H1 (cell line): ENCODE measurements around the gene GLOD4. TPM values are rescaled to one million over a fixed set of nuclear protein-coding genes. Genes with fewer than 3 reads are reported as not detected.

ENCODE experiments used
- CTCF ChIA-PET: fragments of 300-600 bp; sonication (Branson Sonifier 250); formaldehyde crosslinking; loops from one replicate; lab custom pipeline; 2021; ENCODE audit not compliant: partially characterized antibody; lab: Charles Lee
- POLR2A ChIA-PET: fragments of 300-600 bp; sonication (Branson Sonifier 250); formaldehyde crosslinking; loops from one replicate; lab custom pipeline; 2021; ENCODE audit warnings: inconsistent platforms; ENCODE audit not compliant: partially characterized antibody; lab: Charles Lee
- DNase-seq, 2 experiments: peaks; one replicate each; pipeline versions ENCODE4 v3.0.0 to v3.0.0-alpha.2; 2010 to 2022; ENCODE audit warnings: low spot score in 2 of 2, low read depth in 1 of 2, mixed read lengths in 1 of 2
- FAIRE-seq: peaks from 2 replicates; lab custom pipeline; 2011; peaks lifted over from hg19 to GRCh38; lab: Jason Lieb, UNC
- H2AFZ ChIP-seq: 2 replicates; pipeline ENCODE4 v1.8.1; 2012; ENCODE audit warnings: low read length, inconsistent platforms
- H2AK5ac ChIP-seq: 2 replicates; pipeline ENCODE4 v1.6.1; 2013; ENCODE audit warnings: low read depth, low read length
- H2BK120ac ChIP-seq: replicated peaks from 2 replicates; pipeline ENCODE3; 2013; ENCODE audit warnings: low read depth, low read length, inconsistent platforms
- H2BK12ac ChIP-seq: 2 replicates; pipeline ENCODE4 v1.6.1; 2013; ENCODE audit warnings: low read depth, low read length
- H2BK15ac ChIP-seq: 2 replicates; pipeline ENCODE4 v1.6.1; 2013; ENCODE audit warnings: low read length
- H2BK20ac ChIP-seq: 2 replicates; pipeline ENCODE4 v1.6.1; 2013; ENCODE audit warnings: low read length
- H2BK5ac ChIP-seq: 2 replicates; pipeline ENCODE4 v1.6.1; 2013; ENCODE audit warnings: low read depth, low read length
- H3K14ac ChIP-seq: 2 replicates; pipeline ENCODE4 v1.6.1; 2013; ENCODE audit warnings: inconsistent platforms; ENCODE audit not compliant: insufficient read length
- H3K18ac ChIP-seq: 2 replicates; pipeline ENCODE4 v1.6.1; 2013; ENCODE audit warnings: low read length; ENCODE audit errors: extremely low read depth
- H3K23ac ChIP-seq: 2 replicates; pipeline ENCODE4 v1.6.1; 2013; ENCODE audit warnings: inconsistent platforms; ENCODE audit not compliant: insufficient read length
- H3K23me2 ChIP-seq: 2 replicates; pipeline ENCODE4 v1.6.1; 2013; ENCODE audit warnings: low read depth, low read length
- H3K27ac ChIP-seq: 2 replicates; pipeline ENCODE4 v1.6.1; 2011; ENCODE audit warnings: low read depth, low read length, inconsistent platforms
- H3K27me3 ChIP-seq, 4 experiments: replicated peaks in 1 of 4; 1 replicate in 1 of 4; 2 replicates in 3 of 4; pipeline versions ENCODE4 v1.6.1 to v1.8.1; 2011 to 2013; ENCODE audit warnings: low read length in 3 of 4, mild to moderate bottlenecking in 3 of 4, inconsistent platforms in 2 of 4, mixed read lengths in 2 of 4, moderate library complexity in 1 of 4; ENCODE audit not compliant: control insufficient read depth in 3 of 4, insufficient read depth in 3 of 4; ENCODE audit errors: extremely low read depth in 1 of 4
- H3K36me3 ChIP-seq, 4 experiments: 2 replicates each; pipeline versions ENCODE4 v1.6.1 to v1.8.1; 2011 to 2013; ENCODE audit warnings: mild to moderate bottlenecking in 4 of 4, low read length in 3 of 4, moderate library complexity in 2 of 4, control low read depth in 1 of 4, inconsistent platforms in 1 of 4; ENCODE audit not compliant: insufficient read depth in 4 of 4, control insufficient read depth in 2 of 4
- H3K4ac ChIP-seq: replicated peaks from 2 replicates; pipeline ENCODE3; 2013; ENCODE audit warnings: low read length, low read depth, mixed read lengths, inconsistent platforms; ENCODE audit not compliant: insufficient read length
- H3K4me1 ChIP-seq, 4 experiments: replicated peaks in 1 of 4; 1 replicate in 1 of 4; 2 replicates in 3 of 4; pipeline versions ENCODE4 v1.6.1 to v1.8.1; 2011 to 2013; ENCODE audit warnings: low read length in 3 of 4, inconsistent platforms in 2 of 4, mixed read lengths in 1 of 4; ENCODE audit not compliant: insufficient read depth in 4 of 4, control insufficient read depth in 3 of 4
- H3K4me2 ChIP-seq, 2 experiments: 2 replicates each; pipeline versions ENCODE4 v1.6.1 to v1.8.1; 2011 to 2013; ENCODE audit warnings: low read depth in 2 of 2, low read length in 2 of 2, control low read depth in 1 of 2, inconsistent platforms in 1 of 2, mild to moderate bottlenecking in 1 of 2; ENCODE audit not compliant: insufficient read depth in 1 of 2
- H3K4me3 ChIP-seq, 4 experiments: fragments of 200-600, 300-600 bp in 1 of 4; sonication (generic), shearing (Covaris generic), sonication (Bioruptor Twin) in 1 of 4; 2 replicates each; pipeline versions ENCODE4 v1.5.1 to v1.8.1; 2011 to 2016; ENCODE audit warnings: low read length in 4 of 4, low read depth in 3 of 4, control low read depth in 2 of 4, inconsistent platforms in 2 of 4, mild to moderate bottlenecking in 2 of 4, mixed read lengths in 1 of 4, moderate library complexity in 1 of 4; ENCODE audit not compliant: insufficient read depth in 2 of 4; ENCODE audit errors: extremely low read depth in 1 of 4
- H3K56ac ChIP-seq: replicated peaks from 2 replicates; pipeline ENCODE3; 2013; ENCODE audit warnings: low read depth, mild to moderate bottlenecking, mixed read lengths, low read length, inconsistent platforms; ENCODE audit not compliant: insufficient read length
- H3K79me1 ChIP-seq: 2 replicates; pipeline ENCODE4 v1.6.1; 2013; ENCODE audit warnings: low read depth, low read length, control low read depth
- H3K79me2 ChIP-seq, 2 experiments: 2 replicates each; pipeline versions ENCODE4 v1.6.1 to v1.8.1; 2012 to 2013; ENCODE audit warnings: low read length in 2 of 2, mild to moderate bottlenecking in 2 of 2, inconsistent platforms in 1 of 2; ENCODE audit not compliant: insufficient read depth in 2 of 2, control insufficient read depth in 1 of 2
- H3K9ac ChIP-seq, 4 experiments: replicated peaks in 1 of 4; 1 replicate in 1 of 4; 2 replicates in 3 of 4; pipeline versions ENCODE4 v1.6.1 to v1.8.1; 2011 to 2013; ENCODE audit warnings: low read depth in 3 of 4, low read length in 3 of 4, control low read depth in 2 of 4, mild to moderate bottlenecking in 2 of 4, moderate library complexity in 2 of 4, inconsistent platforms in 1 of 4; ENCODE audit errors: extremely low read depth in 1 of 4
- H3K9me3 ChIP-seq, 2 experiments: 2 replicates each; pipeline versions ENCODE4 v1.6.1 to v1.8.1; 2012 to 2013; ENCODE audit warnings: mild to moderate bottlenecking in 2 of 2, moderate library complexity in 2 of 2, control low read depth in 1 of 2, inconsistent platforms in 1 of 2, low read depth in 1 of 2, low read length in 1 of 2, mixed read lengths in 1 of 2; ENCODE audit not compliant: insufficient read depth in 2 of 2
- H4K20me1 ChIP-seq, 2 experiments: replicated peaks in 1 of 2; 2 replicates each; pipeline versions ENCODE3 to v1.8.1; 2011 to 2013; ENCODE audit warnings: inconsistent platforms in 2 of 2, low read length in 2 of 2, mild to moderate bottlenecking in 1 of 2; ENCODE audit not compliant: insufficient read depth in 2 of 2, control insufficient read depth in 1 of 2
- H4K5ac ChIP-seq: 2 replicates; pipeline ENCODE4 v1.6.1; 2013; ENCODE audit warnings: low read length, low read depth, mixed read lengths, inconsistent platforms; ENCODE audit not compliant: insufficient read length
- H4K8ac ChIP-seq: 2 replicates; pipeline ENCODE4 v1.8.0; 2013; ENCODE audit warnings: mild to moderate bottlenecking, moderate library complexity, low read length, inconsistent platforms; ENCODE audit not compliant: insufficient read depth; ENCODE audit errors: extremely low read depth
- H4K91ac ChIP-seq: replicated peaks from 2 replicates; pipeline ENCODE3; 2013; ENCODE audit warnings: low read length, mixed read lengths, inconsistent platforms; ENCODE audit not compliant: insufficient read length
- CBX8 ChIP-seq: fragments of 300-800, 300-1000 bp; sonication (generic); IDR thresholded peaks from 2 replicates; pipeline ENCODE4 v1.7.1; 2016; ENCODE audit warnings: low read depth, low read length, borderline replicate concordance
- CHD2 ChIP-seq: IDR thresholded peaks from 2 replicates; pipeline ENCODE4 v1.6.1; 2012; ENCODE audit warnings: low read length, improper control_type of control experiment
- CREB1 ChIP-seq: IDR thresholded peaks from 2 replicates; pipeline ENCODE4 v1.6.1; 2012; ENCODE audit warnings: inconsistent platforms
- EGR1 ChIP-seq: IDR thresholded peaks from 2 replicates; pipeline ENCODE4 v1.6.1; 2011; ENCODE audit warnings: low read depth, low read length, borderline replicate concordance
- EZH2 ChIP-seq: fragments of 200-600 bp; sonication (generic); IDR thresholded peaks from 2 replicates; pipeline ENCODE4 v1.7.1; 2012; ENCODE audit warnings: low read depth, mild to moderate bottlenecking, moderate library complexity, low read length, inconsistent platforms; ENCODE audit not compliant: severe bottlenecking
- POU5F1 ChIP-seq: IDR thresholded peaks from 2 replicates; pipeline ENCODE4 v1.6.1; 2011; ENCODE audit warnings: low read depth, mild to moderate bottlenecking, low read length, moderate library complexity
- RAD21 ChIP-seq, 2 experiments: IDR thresholded peaks in 1 of 2; conservative IDR thresholded peaks in 1 of 2; 2 replicates each; pipeline ENCODE4 v1.6.1; 2011; ENCODE audit warnings: low read depth in 2 of 2, low read length in 2 of 2, improper control_type of control experiment in 1 of 2, inconsistent platforms in 1 of 2, mild to moderate bottlenecking in 1 of 2, moderate library complexity in 1 of 2
- RBBP5 ChIP-seq: IDR thresholded peaks from 2 replicates; pipeline ENCODE4 v1.7.1; 2012; ENCODE audit warnings: low read depth, mild to moderate bottlenecking, inconsistent platforms, low read length, moderate library complexity, borderline replicate concordance
- SAP30 ChIP-seq: fragments of 300-600 bp; sonication (generic); IDR thresholded peaks from 2 replicates; pipeline ENCODE4 v1.7.1; 2012; ENCODE audit warnings: low read length, moderate library complexity, mild to moderate bottlenecking, inconsistent platforms; ENCODE audit not compliant: insufficient read depth, insufficient replicate concordance
- SIRT6 ChIP-seq: IDR thresholded peaks from one replicate; pipeline ENCODE4 v1.7.1; 2012; ENCODE audit warnings: low read length, inconsistent platforms
- SP1 ChIP-seq: IDR thresholded peaks from 2 replicates; pipeline ENCODE4 v1.6.1; 2011; ENCODE audit warnings: low read depth, low read length
- SP4 ChIP-seq: IDR thresholded peaks from 2 replicates; pipeline ENCODE4 v1.6.1; 2012; ENCODE audit warnings: low read length, inconsistent platforms
- WGBS, 2 experiments: shearing (Covaris generic) in 1 of 2; methylation state at CpG; one replicate each; pipeline versions ENCODE4 v1.1.6 to v1.1.7; 2013 to 2015; ENCODE audit warnings: low lambda C conversion rate in 2 of 2, mixed read lengths in 2 of 2, inconsistent platforms in 1 of 2, low coverage in 1 of 2, missing lambda C conversion rate in 1 of 2; ENCODE audit not compliant: insufficient replicate concordance in 2 of 2, insufficient coverage in 1 of 2, insufficient read length in 1 of 2; ENCODE audit errors: extremely low coverage in 1 of 2, missing lambda C conversion rate in 1 of 2; 5-methylcytosine and 5-hydroxymethylcytosine counted together
- polyA plus RNA-seq, 7 experiments: library from polyadenylated mRNA; depleted of rRNA in 3 of 7; stranded (reverse) in 5 of 7; unstranded in 2 of 7; fragments of >200 nt in 5 of 7; fragments of 200-250 nt in 2 of 7; gene quantifications; 1 replicate in 5 of 7; 2 replicates in 1 of 7; 4 replicates in 1 of 7; pipeline versions ENCODE4 v1.2.1 to v1.2.3, GENCODE V29; 2011 to 2013; ENCODE audit warnings: missing spikeins in 2 of 7, mixed read lengths in 2 of 7
- total RNA-seq: library from RNA; stranded (reverse); fragmentation: NEBNext Ultra II Directional; extraction: Animal tissue kit (Norgen Biotek cat#: 25700); gene quantifications from 2 replicates; pipeline ENCODE4 v1.2.1, GENCODE V29; 2021

Gene GLOD4
- total and polyA plus RNA-seq, 2 of the 8 experiments (the other 6 are each of a cell fraction or from before 2014, with no cell fraction given), result 36.8 to 81.3 TPM

- Histone ChIP-seq H3K4me3 (no peak overlapping the region), H4K5ac (no peak overlapping the region), H3K79me2 (no peaks in the 10 kb centered on the region), H3K79me1 (no peaks in the 10 kb centered on the region), H2BK20ac (no peak overlapping the region), H3K18ac (no peak overlapping the region), H3K14ac (no peak overlapping the region), H3K23ac (no peak overlapping the region), H3K27ac (no peak overlapping the region), H4K20me1 (peaks cover 0 to 2% of the 10 kb centered on the region in 2 experiments), H2BK15ac (no peak overlapping the region), H3K4me1 (no peaks in the 10 kb centered on the region), H3K9ac (no peak overlapping the region), H3K9me3 (no peaks in the 10 kb centered on the region), H3K56ac (no peak overlapping the region), H2BK120ac (no peak overlapping the region), H2AK5ac (no peak overlapping the region), H3K27me3 (no peaks in the 10 kb centered on the region), H4K8ac (no peak overlapping the region), H2AFZ (no peak overlapping the region), H3K4ac (no peak overlapping the region), H3K23me2 (no peaks in the 10 kb centered on the region), H3K36me3 (peaks cover 9 to 35% (median 29%) of the 10 kb centered on the region in 4 experiments; a peak in 7 of 8 replicates), H4K91ac (no peak overlapping the region), H2BK5ac (no peak overlapping the region), H2BK12ac (no peak overlapping the region), H3K4me2 (no peak overlapping the region)
- no peak for FAIRE-seq
- CTCF ChIA-PET, result interaction anchor here (0.9 to 1.4 kb wide), 2 partner anchors 24 to 119 kb away, joined by 3 read pairs; no protein-coding TSS in a partner anchor
- 95% methylated on average over 16 of the region's 19 CpGs; no CpG with 5 or more reads in 1 of the 2 experiments for WGBS, 2 experiments
- TF ChIP-seq SP4 (no peak), EGR1 (no peak), SAP30 (no peak), CHD2 (no peak), SIRT6 (no peak), RAD21 (IDR thresholded peaks at IDR 0.05 in 1 of 2, conservative IDR thresholded peaks at IDR 0.05 in 1 of 2; ENCODE audit: low read depth in 2 of 2, low read length in 2 of 2) (no peak), POU5F1 (no peak), RBBP5 (no peak), CBX8 (no peak), EZH2 (no peak), SP1 (no peak), CREB1 (no peak)
- DNase-seq, result no peak
- POLR2A ChIA-PET, result no interaction called here
Measured at GRCh38 chr17:819251-819650, 37.2 kb upstream of the GLOD4 start.
